ENCODE measurements around the gene MEGF11.

MEGF11 gene

GRCh38 chr15:66251790-66252684 is 1.5 kb downstream of the MEGF11 start (continued):
- TF ChIP-seq ATF2 (tag by site-specific recombination; IDR thresholded peaks at IDR 0.05; ENCODE audit: low read depth) (no peak), ZBTB26 (tag by site-specific recombination; optimal IDR thresholded peaks at IDR 0.05) (no peak), ZNF140 (tag by site-specific recombination; IDR thresholded peaks at IDR 0.05) (no peak), GLI2 (tag by site-specific recombination; IDR thresholded peaks at IDR 0.05; ENCODE audit: borderline replicate concordance, low read depth) (no peak), ZNF121 (tag by site-specific recombination; IDR thresholded peaks at IDR 0.05) (no peak), ZNF324 (tag by site-specific recombination; IDR thresholded peaks at IDR 0.05) (no peak), PRDM2 (tag by site-specific recombination; IDR thresholded peaks at IDR 0.05; ENCODE audit: borderline replicate concordance) (no peak)

GRCh38 chr15:66251065-66251789 is 2.3 kb downstream of the MEGF11 start:
- Histone ChIP-seq H3K9me3 (ENCODE audit: control insufficient read depth, insufficient read depth, low read depth, low read length) (no peaks in the 10 kb centered on the region), H3K36me3 (ENCODE audit: control insufficient read depth in 2 of 2, insufficient read depth in 1 of 2, low read length in 2 of 2) (no peaks in the 10 kb centered on the region), H3K27ac (ENCODE audit: extremely low read depth, low read depth, low read length) (no peak overlapping the region), H3K4me3 (ENCODE audit: low read depth, low read length) (no peak overlapping the region), H3K4me1 (ENCODE audit: control insufficient read depth, insufficient read depth, low read length) (peaks cover 17% of the 10 kb centered on the region)
- CTCF ChIA-PET: interaction anchor here (0.6 to 2.5 kb wide), 11 partner anchors 10 to 333 kb away, joined by 3 to 11 read pairs (median 4); no protein-coding TSS in a partner anchor
- TF ChIP-seq ZNF280D (tag by site-specific recombination; IDR thresholded peaks at IDR 0.05) (no peak), ZNF792 (tag by site-specific recombination; IDR thresholded peaks at IDR 0.05) (no peak), ZNF776 (tag by site-specific recombination; IDR thresholded peaks at IDR 0.05; ENCODE audit: borderline replicate concordance) (no peak)
- POLR2A ChIA-PET: no interaction called here
